OCI-LY7 (cell line): ENCODE results near the gene ATG9B. TPM values are rescaled to one million over a fixed set of nuclear protein-coding genes. Genes with fewer than 3 reads are reported as not detected.

Source experiments
- BruUV-seq: library from RNA; stranded (reverse); fragments of 400-500 nt; replicated peaks from 2 replicates; lab custom pipeline; 2021; lab: Mats Ljungman, UMichigan
- CTCF ChIA-PET: fragments of 300-600 bp; sonication (Branson Sonifier 250); formaldehyde crosslinking; loops from one replicate; lab custom pipeline; 2022; ENCODE audit warnings: antibody characterized with exemption; ENCODE audit not compliant: unreplicated experiment; lab: Charles Lee
- POLR2A ChIA-PET: fragments of 300-600 bp; sonication (Branson Sonifier 250); formaldehyde crosslinking; loops from one replicate; lab custom pipeline; 2022; ENCODE audit warnings: antibody characterized with exemption; lab: Charles Lee
- DNase-seq: peaks from one replicate; pipeline ENCODE4 v3.0.0-alpha.2; 2015; ENCODE audit warnings: low spot score
- H2AFZ ChIP-seq: fragments of 200-600 bp; sonication (generic), shearing (Covaris generic); 2 replicates; pipeline ENCODE4 v1.6.1; 2014; ENCODE audit warnings: mild to moderate bottlenecking, antibody characterized with exemption, low read length, moderate library complexity
- H3K27ac ChIP-seq: fragments of 200-600 bp; sonication (generic); 2 replicates; pipeline ENCODE4 v1.5.1; 2014; ENCODE audit warnings: mixed run types, low read depth, mild to moderate bottlenecking, moderate library complexity, low read length, inconsistent platforms; ENCODE audit not compliant: poor library complexity, severe bottlenecking
- H3K36me3 ChIP-seq: fragments of 200-600 bp; sonication (generic); 2 replicates; pipeline ENCODE4 v1.6.1; 2014; ENCODE audit warnings: mild to moderate bottlenecking, antibody characterized with exemption, low read length, moderate library complexity, mixed read lengths; ENCODE audit not compliant: insufficient read depth
- H3K4me1 ChIP-seq: fragments of 200-600 bp; sonication (generic); 2 replicates; pipeline ENCODE4 v1.5.1; 2014; ENCODE audit warnings: mild to moderate bottlenecking, low read length; ENCODE audit not compliant: insufficient read depth, poor library complexity, severe bottlenecking
- H3K4me2 ChIP-seq: fragments of 200-600 bp; sonication (generic); 2 replicates; pipeline ENCODE4 v1.6.1; 2014; ENCODE audit warnings: mild to moderate bottlenecking, low read length
- H3K4me3 ChIP-seq: fragments of 200-600 bp; sonication (generic); 2 replicates; pipeline ENCODE4 v1.5.1; 2014; ENCODE audit warnings: mild to moderate bottlenecking, low read depth, low read length; ENCODE audit not compliant: poor library complexity, severe bottlenecking
- H3K79me2 ChIP-seq: fragments of 200-600 bp; sonication (generic); 2 replicates; pipeline ENCODE4 v1.6.1; 2016; ENCODE audit warnings: low read depth, mild to moderate bottlenecking, low read length, moderate library complexity, mixed read lengths; ENCODE audit not compliant: insufficient read depth
- H3K9me2 ChIP-seq: fragments of 200-600 bp; sonication (generic); 2 replicates; pipeline ENCODE4 v1.6.1; 2016; ENCODE audit warnings: mild to moderate bottlenecking, low read length, mixed read lengths; ENCODE audit not compliant: insufficient read depth
- H3K9me3 ChIP-seq: fragments of 200-600 bp; sonication (generic); 2 replicates; pipeline ENCODE4 v1.6.1; 2014; ENCODE audit warnings: mild to moderate bottlenecking, mixed run types, low read length, mixed read lengths
- H4K20me1 ChIP-seq: fragments of 200-600 bp; sonication (generic); 2 replicates; pipeline ENCODE4 v1.6.1; 2014; ENCODE audit warnings: mild to moderate bottlenecking, antibody characterized with exemption, low read length, moderate library complexity, mixed read lengths; ENCODE audit not compliant: insufficient read depth
- EZH2phosphoT487 ChIP-seq: fragments of 200-600 bp; sonication (generic); IDR thresholded peaks from 2 replicates; pipeline ENCODE4 v1.6.1; 2018; ENCODE audit warnings: low read depth, borderline replicate concordance, mild to moderate bottlenecking, mixed run types, antibody characterized with exemption, low read length, moderate library complexity, mixed read lengths
- intact Hi-C: fragments of 100-400 bp; cut with micrococcal nuclease; formaldehyde crosslinking; loops from one replicate; pipeline ENCODE4 v1.10.0; 2022; ENCODE audit not compliant: unreplicated experiment
- total RNA-seq, 2 experiments: library from RNA; depleted of rRNA in 1 of 2; stranded (reverse); fragments of >200 nt in 1 of 2; shearing (Covaris generic) in 1 of 2; gene quantifications; 2 replicates each; pipeline ENCODE4 v1.2.3, GENCODE V29; 2014 to 2022
- TF ChIP-seq, protein P1 (sequence below): fragments of 200-600 bp; sonication (generic); conservative IDR thresholded peaks from 2 replicates; pipeline ENCODE4 v1.5.1; 2014; ENCODE audit warnings: mild to moderate bottlenecking, antibody characterized with exemption, low read length, moderate library complexity, mixed read lengths

ATG9B gene
- total RNA-seq, 2 experiments from 2014 or later: 0.97 to 1.1 TPM

DNA sequence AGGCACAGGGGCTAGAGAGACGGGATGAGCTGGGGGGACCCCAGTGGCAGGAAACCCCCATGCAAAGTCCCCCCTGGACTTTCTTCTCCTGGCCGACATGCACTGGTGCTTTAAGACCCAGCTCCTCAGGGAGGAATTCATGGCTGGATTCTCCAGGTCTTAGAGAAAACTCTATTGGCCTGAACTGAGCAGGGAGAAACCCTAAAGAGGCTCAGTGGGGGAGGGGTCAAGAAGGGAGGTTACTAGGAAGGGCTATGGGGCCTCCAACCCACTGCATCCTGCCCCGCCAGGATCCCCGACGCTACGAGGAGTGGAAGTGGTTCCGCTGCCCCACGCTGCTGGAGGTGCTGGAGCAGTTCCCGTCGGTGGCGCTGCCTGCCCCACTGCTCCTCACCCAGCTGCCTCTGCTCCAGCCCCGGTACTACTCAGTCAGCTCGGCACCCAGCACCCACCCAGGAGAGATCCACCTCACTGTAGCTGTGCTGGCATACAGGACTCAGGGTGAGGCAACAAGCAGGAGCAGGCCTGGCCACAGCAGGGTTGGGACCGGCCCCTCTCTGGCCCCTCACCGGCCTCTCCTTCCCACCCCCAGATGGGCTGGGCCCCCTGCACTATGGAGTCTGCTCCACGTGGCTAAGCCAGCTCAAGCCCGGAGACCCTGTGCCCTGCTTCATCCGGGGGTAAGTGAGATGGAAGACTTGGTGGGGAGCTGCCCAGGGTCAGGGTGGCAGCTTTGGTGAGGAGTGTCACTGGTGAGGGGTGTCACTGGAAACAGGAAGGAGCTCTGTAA, 13.8 kb downstream of the ATG9B start:
- H3K79me2 ChIP-seq: no peaks in the 10 kb centered on the region
- H3K27ac ChIP-seq: no peak overlapping the region
- ChIA-PET CTCF (interaction anchor here (0.8 to 1.1 kb wide), 3 partner anchors 15 to 112 kb away, joined by 3 read pairs; no protein-coding TSS in a partner anchor), POLR2A (no interaction called here)
- H2AFZ ChIP-seq: no peak overlapping the region
- no peak for TF ChIP-seq EZH2phosphoT487
- TF ChIP-seq, protein P1, sequence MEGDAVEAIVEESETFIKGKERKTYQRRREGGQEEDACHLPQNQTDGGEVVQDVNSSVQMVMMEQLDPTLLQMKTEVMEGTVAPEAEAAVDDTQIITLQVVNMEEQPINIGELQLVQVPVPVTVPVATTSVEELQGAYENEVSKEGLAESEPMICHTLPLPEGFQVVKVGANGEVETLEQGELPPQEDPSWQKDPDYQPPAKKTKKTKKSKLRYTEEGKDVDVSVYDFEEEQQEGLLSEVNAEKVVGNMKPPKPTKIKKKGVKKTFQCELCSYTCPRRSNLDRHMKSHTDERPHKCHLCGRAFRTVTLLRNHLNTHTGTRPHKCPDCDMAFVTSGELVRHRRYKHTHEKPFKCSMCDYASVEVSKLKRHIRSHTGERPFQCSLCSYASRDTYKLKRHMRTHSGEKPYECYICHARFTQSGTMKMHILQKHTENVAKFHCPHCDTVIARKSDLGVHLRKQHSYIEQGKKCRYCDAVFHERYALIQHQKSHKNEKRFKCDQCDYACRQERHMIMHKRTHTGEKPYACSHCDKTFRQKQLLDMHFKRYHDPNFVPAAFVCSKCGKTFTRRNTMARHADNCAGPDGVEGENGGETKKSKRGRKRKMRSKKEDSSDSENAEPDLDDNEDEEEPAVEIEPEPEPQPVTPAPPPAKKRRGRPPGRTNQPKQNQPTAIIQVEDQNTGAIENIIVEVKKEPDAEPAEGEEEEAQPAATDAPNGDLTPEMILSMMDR: no peak
- H3K4me2 ChIP-seq: no peak overlapping the region
- BruUV-seq: no TSS peak
- no peaks in the 10 kb centered on the region for H3K9me3 ChIP-seq
- no peaks in the 10 kb centered on the region for H3K9me2 ChIP-seq
- H3K4me1 ChIP-seq: peaks cover 7% of the 10 kb centered on the region
- no peak for DNase-seq
- no peak overlapping the region for H3K4me3 ChIP-seq
- no peaks in the 10 kb centered on the region for H3K36me3 ChIP-seq
- no peaks in the 10 kb centered on the region for H4K20me1 ChIP-seq
- intact Hi-C loops: no loop called here

DNA sequence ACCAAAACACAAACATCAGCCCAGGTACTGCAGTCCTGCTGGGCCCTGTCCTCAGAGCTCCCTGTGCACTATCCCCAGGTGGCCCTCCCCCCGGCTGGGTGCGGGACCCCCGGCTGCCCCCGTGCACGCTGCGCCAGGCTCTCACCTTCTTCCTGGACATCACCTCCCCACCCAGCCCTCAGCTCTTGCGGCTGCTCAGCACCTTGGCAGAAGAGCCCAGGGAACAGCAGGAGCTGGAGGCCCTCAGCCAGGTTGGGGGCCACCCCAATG, 14.3 kb downstream of the ATG9B start:
- intact Hi-C loops: no loop called here

More for the DNA sequence above, 14.3 kb downstream of the ATG9B start:
- H3K4me1 ChIP-seq: peaks cover 7% of the 10 kb centered on the region
- H4K20me1 ChIP-seq: no peaks in the 10 kb centered on the region
- no peak overlapping the region for H3K27ac ChIP-seq
- CTCF ChIA-PET: interaction anchor here (1.1 kb wide), 1 partner anchor 112 kb away, joined by 3 read pairs; no protein-coding TSS in a partner anchor
- no TSS peak for BruUV-seq
- POLR2A ChIA-PET: interaction anchor here (0.6 kb wide), 1 partner anchor 16 kb away, joined by 3 read pairs; no protein-coding TSS in a partner anchor
- H3K9me3 ChIP-seq: no peaks in the 10 kb centered on the region
- H2AFZ ChIP-seq: no peak overlapping the region
- no peaks in the 10 kb centered on the region for H3K36me3 ChIP-seq
- TF ChIP-seq, protein P1: no peak
- TF ChIP-seq EZH2phosphoT487: no peak
- no peaks in the 10 kb centered on the region for H3K9me2 ChIP-seq
- H3K4me3 ChIP-seq: no peak overlapping the region
- no peak for DNase-seq
- no peak overlapping the region for H3K4me2 ChIP-seq
- H3K79me2 ChIP-seq: no peaks in the 10 kb centered on the region
